BLaER1 treated with 17β-estradiol and CSF1 and Interleukin-3, amounts not matched to agents 10 nM and 100 nM (cell line): Measurements from ENCODE around the gene GP1BA.
"Not testable (repeated sequence)": the region's sequence is repeated elsewhere in the genome, so short reads cannot be mapped to it uniquely, and the experiment has no call there.

Source experiments
- H3K27ac ChIP-seq, 11 experiments: shearing (Covaris generic); formaldehyde crosslinking; 2 replicates each; pipeline ENCODE4 v1.8.1; 2022
- H3K27me3 ChIP-seq, 11 experiments: shearing (Covaris generic); formaldehyde crosslinking; 2 replicates each; pipeline ENCODE4 v1.8.1; 2022
- H3K36me3 ChIP-seq, 11 experiments: shearing (Covaris generic); formaldehyde crosslinking; 2 replicates each; pipeline ENCODE4 v1.8.1; 2022
- H3K4me1 ChIP-seq, 10 experiments: shearing (Covaris generic); formaldehyde crosslinking; 2 replicates each; pipeline ENCODE4 v1.8.1; 2022
- H3K4me2 ChIP-seq, 11 experiments: shearing (Covaris generic); formaldehyde crosslinking; 2 replicates each; pipeline ENCODE4 v1.8.1; 2022
- H3K4me3 ChIP-seq, 10 experiments: shearing (Covaris generic); formaldehyde crosslinking; 2 replicates each; pipeline ENCODE4 v1.8.1; 2022
- H3K9ac ChIP-seq, 11 experiments: shearing (Covaris generic); formaldehyde crosslinking; 2 replicates each; pipeline ENCODE4 v1.8.1; 2022
- H3K9me3 ChIP-seq, 11 experiments: shearing (Covaris generic); formaldehyde crosslinking; replicated peaks in 1 of 11; 2 replicates each; pipeline ENCODE4 v1.8.1; 2022
- H4K20me1 ChIP-seq, 11 experiments: shearing (Covaris generic); formaldehyde crosslinking; 2 replicates each; pipeline ENCODE4 v1.8.1; 2022
- Cebpa-rat ChIP-seq, 11 experiments: shearing (Covaris generic); IDR thresholded peaks; 2 replicates each; pipeline ENCODE4 v1.8.1; 2022

GP1BA gene

DNA sequence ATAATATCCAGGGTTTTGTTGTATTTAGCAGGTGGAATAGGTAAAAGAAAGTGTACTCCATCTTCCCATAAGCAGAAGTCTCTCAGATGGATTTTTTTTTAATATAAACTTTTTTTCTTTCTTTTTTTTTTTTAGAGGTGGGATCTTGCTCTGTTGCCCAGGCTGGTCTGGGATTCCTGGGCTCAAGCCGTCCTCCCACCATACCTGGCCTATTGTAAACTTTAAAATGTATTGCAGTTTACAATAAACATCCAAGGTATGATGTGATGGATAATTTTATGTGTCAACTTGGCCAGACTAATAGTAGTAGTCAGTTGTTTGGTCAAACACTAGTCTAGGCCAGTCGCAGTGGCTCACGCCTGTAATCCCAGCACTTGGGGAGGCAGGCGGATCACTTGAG, 10.8 kb upstream of the GP1BA start:
- Histone ChIP-seq H3K4me1 (peaks cover 0 to 29% (median 12%) of the 10 kb centered on the region in 10 experiments; a peak in 14 of 20 replicates), H3K36me3 (no peaks in the 10 kb centered on the region), H4K20me1 (no peaks in the 10 kb centered on the region), H3K27ac (no peak overlapping the region), H3K4me2 (peak overlapping the region in 3 of 11 experiments; percentile 48 to 66 (median 60); a peak in 3 of 22 replicates), H3K27me3 (no peaks in the 10 kb centered on the region), H3K4me3 (no peak overlapping the region), H3K9ac (no peak overlapping the region), H3K9me3 (no peaks in the 10 kb centered on the region)
- TF ChIP-seq Cebpa-rat (IDR thresholded peaks at IDR 0.05) = no peak

DNA sequence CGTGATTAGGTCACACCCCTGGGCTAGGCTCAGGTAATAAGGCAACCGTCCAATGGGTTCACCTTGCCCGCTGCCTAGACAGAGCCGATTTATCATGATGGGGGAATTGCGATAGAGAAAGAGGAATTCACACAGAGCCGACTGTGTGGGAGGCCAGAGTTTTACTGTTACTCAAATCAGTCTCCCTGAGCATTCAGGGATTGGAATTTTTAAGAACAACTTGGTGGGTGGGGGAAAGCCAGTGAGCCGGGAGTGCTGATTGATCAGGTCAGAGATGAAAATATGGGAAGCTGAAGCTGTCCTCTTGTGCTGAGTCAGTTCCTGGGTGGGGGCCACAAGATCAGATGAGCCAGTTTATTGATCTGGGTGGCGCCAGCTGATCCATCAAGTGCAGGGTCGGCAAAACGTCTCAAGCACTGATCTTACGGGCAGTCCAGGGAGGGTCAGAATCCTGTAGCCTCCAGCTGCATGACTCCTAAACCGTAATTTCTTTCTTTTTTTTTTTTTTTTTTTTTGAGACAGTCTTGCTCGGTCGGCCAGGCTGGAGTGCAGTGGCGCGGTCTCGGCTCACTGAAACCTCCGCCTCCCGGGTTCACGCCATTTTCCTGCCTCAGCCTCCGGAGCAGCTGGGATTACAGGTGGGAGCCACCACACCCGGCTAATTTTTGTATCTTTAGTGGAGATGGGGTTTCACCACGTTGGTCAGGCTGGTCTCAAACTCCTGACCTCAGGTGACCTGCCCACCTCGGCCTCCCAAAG, 5.3 kb upstream of the GP1BA start:
- Histone ChIP-seq H3K9ac (peak overlapping the region in 1 of 11 experiments; percentile 1; a peak in 1 of 22 replicates), H3K4me1 (peaks cover 4 to 32% (median 5%) of the 10 kb centered on the region in 10 experiments), H3K27ac (0 out of 22 replicates have a peak overlapping the region, but pooled peaks of 1 of the 11 experiments have one; percentile 10), H3K4me2 (peak overlapping the region in 3 of 11 experiments; percentile 26 to 68 (median 64); a peak in 6 of 22 replicates), H3K36me3 (peaks cover 0 to 26% (median 9%) of the 10 kb centered on the region in 11 experiments; a peak in 15 of 22 replicates)
- H3K4me3 ChIP-seq, H3K27me3 ChIP-seq, H3K9me3 ChIP-seq, H4K20me1 ChIP-seq: not testable (repeated sequence)

DNA sequence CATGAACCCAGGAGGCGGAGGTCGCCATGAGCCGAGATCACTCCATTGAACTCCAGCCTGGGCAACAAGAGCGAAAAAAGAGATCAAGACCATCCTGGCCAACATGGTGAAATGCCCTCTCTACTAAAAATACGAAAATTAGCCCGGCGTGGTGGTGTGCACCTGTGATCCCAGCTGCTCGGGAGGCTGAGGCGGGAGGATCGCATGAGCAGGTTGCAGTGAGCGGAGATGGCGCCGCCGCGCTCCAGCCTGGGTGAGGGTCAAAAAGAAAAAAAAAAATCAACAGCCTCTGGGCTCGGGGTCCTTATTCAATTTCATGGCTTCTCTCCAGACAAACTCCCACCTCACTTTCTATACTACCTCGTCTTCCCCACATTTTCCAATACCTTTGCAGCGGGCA, 3.2 kb upstream of the GP1BA start:
- Histone ChIP-seq H3K4me2 (no peak overlapping the region), H3K9me3 (no peaks in the 10 kb centered on the region), H3K36me3 (peaks cover 0 to 26% (median 9%) of the 10 kb centered on the region in 11 experiments; a peak in 15 of 22 replicates), H3K27me3 (no peaks in the 10 kb centered on the region), H3K9ac (no peak overlapping the region), H3K4me1 (peaks cover 11 to 50% (median 23%) of the 10 kb centered on the region in 10 experiments), H3K4me3 (no peak overlapping the region), H3K27ac (no peak overlapping the region), H4K20me1 (peaks cover 0 to 5% (median 0%) of the 10 kb centered on the region in 11 experiments; a peak in 2 of 22 replicates)
- no peak for TF ChIP-seq Cebpa-rat (IDR thresholded peaks at IDR 0.05)

DNA sequence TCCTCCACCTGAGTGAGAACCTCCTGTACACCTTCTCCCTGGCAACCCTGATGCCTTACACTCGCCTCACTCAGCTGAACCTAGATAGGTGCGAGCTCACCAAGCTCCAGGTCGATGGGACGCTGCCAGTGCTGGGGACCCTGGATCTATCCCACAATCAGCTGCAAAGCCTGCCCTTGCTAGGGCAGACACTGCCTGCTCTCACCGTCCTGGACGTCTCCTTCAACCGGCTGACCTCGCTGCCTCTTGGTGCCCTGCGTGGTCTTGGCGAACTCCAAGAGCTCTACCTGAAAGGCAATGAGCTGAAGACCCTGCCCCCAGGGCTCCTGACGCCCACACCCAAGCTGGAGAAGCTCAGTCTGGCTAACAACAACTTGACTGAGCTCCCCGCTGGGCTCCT, 679 bp downstream of the GP1BA start:
- no peaks in the 10 kb centered on the region for H3K27me3 ChIP-seq
- H3K4me3 ChIP-seq = no peak overlapping the region
- H3K36me3 ChIP-seq = peaks cover 22 to 54% (median 34%) of the 10 kb centered on the region in 11 experiments
- H3K27ac ChIP-seq = no peak overlapping the region
- H3K4me1 ChIP-seq = peaks cover 25 to 63% (median 50%) of the 10 kb centered on the region in 10 experiments
- no peak overlapping the region for H3K9ac ChIP-seq
- TF ChIP-seq Cebpa-rat (IDR thresholded peaks at IDR 0.05) = no peak
- peak overlapping the region in 6 of 11 experiments; percentile 3 to 51 (median 22); a peak in 6 of 22 replicates for H3K4me2 ChIP-seq
- no peaks in the 10 kb centered on the region for H3K9me3 ChIP-seq
- H4K20me1 ChIP-seq = peaks cover 0 to 31% (median 5%) of the 10 kb centered on the region in 11 experiments; a peak in 8 of 22 replicates

DNA sequence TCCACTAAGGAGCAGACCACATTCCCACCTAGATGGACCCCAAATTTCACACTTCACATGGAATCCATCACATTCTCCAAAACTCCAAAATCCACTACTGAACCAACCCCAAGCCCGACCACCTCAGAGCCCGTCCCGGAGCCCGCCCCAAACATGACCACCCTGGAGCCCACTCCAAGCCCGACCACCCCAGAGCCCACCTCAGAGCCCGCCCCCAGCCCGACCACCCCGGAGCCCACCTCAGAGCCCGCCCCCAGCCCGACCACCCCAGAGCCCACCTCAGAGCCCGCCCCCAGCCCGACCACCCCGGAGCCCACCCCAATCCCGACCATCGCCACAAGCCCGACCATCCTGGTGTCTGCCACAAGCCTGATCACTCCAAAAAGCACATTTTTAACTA, 1.6 kb downstream of the GP1BA start:
- Histone ChIP-seq H3K27me3 (no peaks in the 10 kb centered on the region), H4K20me1 (peaks cover 0 to 40% (median 10%) of the 10 kb centered on the region in 11 experiments; a peak in 12 of 22 replicates), H3K9me3 (no peaks in the 10 kb centered on the region), H3K9ac (peak overlapping the region in 7 of 11 experiments; percentile 16 to 70 (median 53); a peak in 9 of 22 replicates), H3K27ac (peak overlapping the region in 6 of 11 experiments; percentile 2 to 50 (median 38); a peak in 6 of 22 replicates), H3K4me3 (no peak overlapping the region), H3K4me1 (peaks cover 34 to 70% (median 59%) of the 10 kb centered on the region in 10 experiments), H3K36me3 (peaks cover 28 to 61% (median 42%) of the 10 kb centered on the region in 11 experiments), H3K4me2 (peak overlapping the region; percentile 70 to 91 (median 82); a peak in 21 of 22 replicates)
- no peak for TF ChIP-seq Cebpa-rat (IDR thresholded peaks at IDR 0.05)

DNA sequence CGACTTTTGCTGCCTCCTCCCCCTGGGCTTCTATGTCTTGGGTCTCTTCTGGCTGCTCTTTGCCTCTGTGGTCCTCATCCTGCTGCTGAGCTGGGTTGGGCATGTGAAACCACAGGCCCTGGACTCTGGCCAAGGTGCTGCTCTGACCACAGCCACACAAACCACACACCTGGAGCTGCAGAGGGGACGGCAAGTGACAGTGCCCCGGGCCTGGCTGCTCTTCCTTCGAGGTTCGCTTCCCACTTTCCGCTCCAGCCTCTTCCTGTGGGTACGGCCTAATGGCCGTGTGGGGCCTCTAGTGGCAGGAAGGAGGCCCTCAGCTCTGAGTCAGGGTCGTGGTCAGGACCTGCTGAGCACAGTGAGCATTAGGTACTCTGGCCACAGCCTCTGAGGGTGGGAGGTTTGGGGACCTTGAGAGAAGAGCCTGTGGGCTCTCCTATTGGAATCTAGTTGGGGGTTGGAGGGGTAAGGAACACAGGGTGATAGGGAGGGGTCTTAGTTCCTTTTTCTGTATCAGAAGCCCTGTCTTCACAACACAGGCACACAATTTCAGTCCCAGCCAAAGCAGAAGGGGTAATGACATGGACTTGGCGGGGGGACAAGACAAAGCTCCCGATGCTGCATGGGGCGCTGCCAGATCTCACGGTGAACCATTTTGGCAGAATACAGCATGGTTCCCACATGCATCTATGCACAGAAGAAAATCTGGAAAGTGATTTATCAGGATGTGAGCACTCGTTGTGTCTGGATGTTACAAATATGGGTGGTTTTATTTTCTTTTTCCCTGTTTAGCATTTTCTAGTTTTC, 2.3 kb downstream of the GP1BA start:
- Histone ChIP-seq H3K9ac (peak overlapping the region; percentile 16 to 70 (median 48); a peak in 14 of 22 replicates), H3K4me2 (peak overlapping the region; percentile 70 to 91 (median 82)), H3K27me3 (no peaks in the 10 kb centered on the region), H3K9me3 (no peaks in the 10 kb centered on the region), H3K27ac (peak overlapping the region in 9 of 11 experiments; percentile 2 to 50 (median 36); a peak in 11 of 22 replicates), H3K36me3 (peaks cover 28 to 56% (median 41%) of the 10 kb centered on the region in 11 experiments), H3K4me3 (no peak overlapping the region), H4K20me1 (peaks cover 0 to 43% (median 13%) of the 10 kb centered on the region in 11 experiments; a peak in 12 of 22 replicates), H3K4me1 (peaks cover 40 to 75% (median 65%) of the 10 kb centered on the region in 10 experiments)
- no peak for TF ChIP-seq Cebpa-rat (IDR thresholded peaks at IDR 0.05)

DNA sequence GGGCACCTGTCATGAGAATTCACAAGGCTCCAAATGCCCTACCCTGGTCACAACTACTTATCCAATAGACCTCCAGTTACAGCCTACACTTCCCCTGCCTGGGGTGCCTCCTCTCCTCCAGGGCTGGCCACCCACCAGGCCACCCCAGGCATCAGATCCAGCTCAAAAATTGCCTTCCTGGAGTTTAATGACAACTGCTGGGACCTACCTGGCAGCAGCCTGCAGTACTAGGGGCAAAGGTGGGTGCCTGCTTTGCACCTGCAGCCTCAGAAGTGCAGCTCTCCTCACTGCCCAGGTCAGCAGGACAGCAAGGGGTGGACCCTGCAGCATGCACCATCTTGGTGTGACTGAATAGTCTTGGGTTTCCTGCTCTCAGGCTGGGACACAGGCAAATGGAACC, 3.6 kb downstream of the GP1BA start:
- Histone ChIP-seq H3K4me2 (no peak overlapping the region), H3K27ac (no peak overlapping the region), H4K20me1 (peaks cover 0 to 44% (median 13%) of the 10 kb centered on the region in 11 experiments; a peak in 12 of 22 replicates), H3K36me3 (peaks cover 28 to 47% (median 36%) of the 10 kb centered on the region in 11 experiments), H3K9ac (peak overlapping the region in 1 of 11 experiments; percentile 15; a peak in 2 of 22 replicates), H3K9me3 (no peaks in the 10 kb centered on the region), H3K27me3 (no peaks in the 10 kb centered on the region), H3K4me1 (peaks cover 40 to 75% (median 64%) of the 10 kb centered on the region in 10 experiments), H3K4me3 (no peak overlapping the region)
- TF ChIP-seq Cebpa-rat (IDR thresholded peaks at IDR 0.05) = no peak

DNA sequence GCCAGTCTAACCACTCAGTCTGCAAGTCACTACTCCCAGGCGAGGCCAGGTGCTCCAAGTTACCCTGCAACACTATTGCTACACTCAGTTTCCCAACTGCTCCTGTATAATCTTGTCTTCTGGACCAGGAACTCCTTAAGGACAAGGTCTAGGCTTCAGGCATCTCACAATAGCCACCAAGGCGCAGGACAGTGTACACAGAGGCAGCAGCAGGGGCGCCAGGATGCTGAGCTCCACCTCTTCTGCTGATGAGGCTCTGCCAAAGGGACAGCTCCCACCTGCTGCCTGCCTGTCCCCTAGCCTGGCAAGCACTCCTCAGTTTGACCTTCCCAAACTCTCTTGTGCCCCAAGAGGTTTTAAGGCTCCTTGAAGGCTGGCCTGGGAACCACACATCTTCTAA, 4.4 kb downstream of the GP1BA start:
- H3K36me3 ChIP-seq = peaks cover 28 to 40% (median 36%) of the 10 kb centered on the region in 11 experiments
- H3K4me3 ChIP-seq = no peak overlapping the region
- peak overlapping the region in 1 of 11 experiments; percentile 97; a peak in 1 of 22 replicates for H3K4me2 ChIP-seq
- H3K27ac ChIP-seq = no peak overlapping the region
- H3K9me3 ChIP-seq = no peaks in the 10 kb centered on the region
- H4K20me1 ChIP-seq = peaks cover 0 to 52% (median 13%) of the 10 kb centered on the region in 11 experiments; a peak in 14 of 22 replicates
- no peaks in the 10 kb centered on the region for H3K27me3 ChIP-seq
- no peak for TF ChIP-seq Cebpa-rat (IDR thresholded peaks at IDR 0.05)
- H3K4me1 ChIP-seq = peaks cover 43 to 80% (median 67%) of the 10 kb centered on the region in 10 experiments
- H3K9ac ChIP-seq = peak overlapping the region in 9 of 11 experiments; percentile 29 to 100 (median 99); a peak in 9 of 22 replicates
